ENCODE data around the gene ERVK3-1. TPM values are rescaled to one million over a fixed set of nuclear protein-coding genes. Genes with fewer than 3 reads are reported as not detected.

The ERVK3-1 gene
- total and polyA plus RNA-seq, 2 of the 13 experiments (the other 11 are each of a cell fraction or from before 2014, with no cell fraction given) = 28.5 to 38.7 TPM

- TF ChIP-seq, protein P1, sequence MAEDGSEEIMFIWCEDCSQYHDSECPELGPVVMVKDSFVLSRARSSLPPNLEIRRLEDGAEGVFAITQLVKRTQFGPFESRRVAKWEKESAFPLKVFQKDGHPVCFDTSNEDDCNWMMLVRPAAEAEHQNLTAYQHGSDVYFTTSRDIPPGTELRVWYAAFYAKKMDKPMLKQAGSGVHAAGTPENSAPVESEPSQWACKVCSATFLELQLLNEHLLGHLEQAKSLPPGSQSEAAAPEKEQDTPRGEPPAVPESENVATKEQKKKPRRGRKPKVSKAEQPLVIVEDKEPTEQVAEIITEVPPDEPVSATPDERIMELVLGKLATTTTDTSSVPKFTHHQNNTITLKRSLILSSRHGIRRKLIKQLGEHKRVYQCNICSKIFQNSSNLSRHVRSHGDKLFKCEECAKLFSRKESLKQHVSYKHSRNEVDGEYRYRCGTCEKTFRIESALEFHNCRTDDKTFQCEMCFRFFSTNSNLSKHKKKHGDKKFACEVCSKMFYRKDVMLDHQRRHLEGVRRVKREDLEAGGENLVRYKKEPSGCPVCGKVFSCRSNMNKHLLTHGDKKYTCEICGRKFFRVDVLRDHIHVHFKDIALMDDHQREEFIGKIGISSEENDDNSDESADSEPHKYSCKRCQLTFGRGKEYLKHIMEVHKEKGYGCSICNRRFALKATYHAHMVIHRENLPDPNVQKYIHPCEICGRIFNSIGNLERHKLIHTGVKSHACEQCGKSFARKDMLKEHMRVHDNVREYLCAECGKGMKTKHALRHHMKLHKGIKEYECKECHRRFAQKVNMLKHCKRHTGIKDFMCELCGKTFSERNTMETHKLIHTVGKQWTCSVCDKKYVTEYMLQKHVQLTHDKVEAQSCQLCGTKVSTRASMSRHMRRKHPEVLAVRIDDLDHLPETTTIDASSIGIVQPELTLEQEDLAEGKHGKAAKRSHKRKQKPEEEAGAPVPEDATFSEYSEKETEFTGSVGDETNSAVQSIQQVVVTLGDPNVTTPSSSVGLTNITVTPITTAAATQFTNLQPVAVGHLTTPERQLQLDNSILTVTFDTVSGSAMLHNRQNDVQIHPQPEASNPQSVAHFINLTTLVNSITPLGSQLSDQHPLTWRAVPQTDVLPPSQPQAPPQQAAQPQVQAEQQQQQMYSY (CRISPR knock-in tag; IDR thresholded peaks at IDR 0.05) = no peak
- TF ChIP-seq FOXO1 (CRISPR knock-in tag; IDR thresholded peaks at IDR 0.05) = peak; percentile 23; the same call in 1 of the 2 replicates
- TF ChIP-seq, protein P2, sequence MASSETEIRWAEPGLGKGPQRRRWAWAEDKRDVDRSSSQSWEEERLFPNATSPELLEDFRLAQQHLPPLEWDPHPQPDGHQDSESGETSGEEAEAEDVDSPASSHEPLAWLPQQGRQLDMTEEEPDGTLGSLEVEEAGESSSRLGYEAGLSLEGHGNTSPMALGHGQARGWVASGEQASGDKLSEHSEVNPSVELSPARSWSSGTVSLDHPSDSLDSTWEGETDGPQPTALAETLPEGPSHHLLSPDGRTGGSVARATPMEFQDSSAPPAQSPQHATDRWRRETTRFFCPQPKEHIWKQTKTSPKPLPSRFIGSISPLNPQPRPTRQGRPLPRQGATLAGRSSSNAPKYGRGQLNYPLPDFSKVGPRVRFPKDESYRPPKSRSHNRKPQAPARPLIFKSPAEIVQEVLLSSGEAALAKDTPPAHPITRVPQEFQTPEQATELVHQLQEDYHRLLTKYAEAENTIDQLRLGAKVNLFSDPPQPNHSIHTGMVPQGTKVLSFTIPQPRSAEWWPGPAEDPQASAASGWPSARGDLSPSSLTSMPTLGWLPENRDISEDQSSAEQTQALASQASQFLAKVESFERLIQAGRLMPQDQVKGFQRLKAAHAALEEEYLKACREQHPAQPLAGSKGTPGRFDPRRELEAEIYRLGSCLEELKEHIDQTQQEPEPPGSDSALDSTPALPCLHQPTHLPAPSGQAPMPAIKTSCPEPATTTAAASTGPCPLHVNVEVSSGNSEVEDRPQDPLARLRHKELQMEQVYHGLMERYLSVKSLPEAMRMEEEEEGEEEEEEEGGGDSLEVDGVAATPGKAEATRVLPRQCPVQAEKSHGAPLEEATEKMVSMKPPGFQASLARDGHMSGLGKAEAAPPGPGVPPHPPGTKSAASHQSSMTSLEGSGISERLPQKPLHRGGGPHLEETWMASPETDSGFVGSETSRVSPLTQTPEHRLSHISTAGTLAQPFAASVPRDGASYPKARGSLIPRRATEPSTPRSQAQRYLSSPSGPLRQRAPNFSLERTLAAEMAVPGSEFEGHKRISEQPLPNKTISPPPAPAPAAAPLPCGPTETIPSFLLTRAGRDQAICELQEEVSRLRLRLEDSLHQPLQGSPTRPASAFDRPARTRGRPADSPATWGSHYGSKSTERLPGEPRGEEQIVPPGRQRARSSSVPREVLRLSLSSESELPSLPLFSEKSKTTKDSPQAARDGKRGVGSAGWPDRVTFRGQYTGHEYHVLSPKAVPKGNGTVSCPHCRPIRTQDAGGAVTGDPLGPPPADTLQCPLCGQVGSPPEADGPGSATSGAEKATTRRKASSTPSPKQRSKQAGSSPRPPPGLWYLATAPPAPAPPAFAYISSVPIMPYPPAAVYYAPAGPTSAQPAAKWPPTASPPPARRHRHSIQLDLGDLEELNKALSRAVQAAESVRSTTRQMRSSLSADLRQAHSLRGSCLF (CRISPR knock-in tag; IDR thresholded peaks at IDR 0.05; ENCODE audit: borderline replicate concordance) = no peak
- no peak for TF ChIP-seq TCF12 (IDR thresholded peaks at IDR 0.05)
- no peak for TF ChIP-seq TCF12 (CRISPR knock-in tag; IDR thresholded peaks at IDR 0.05)
- TF ChIP-seq PHF5A (CRISPR knock-in tag; IDR thresholded peaks at IDR 0.05; ENCODE audit: low read depth, unreplicated experiment) = no peak
- TF ChIP-seq UBTF (CRISPR knock-in tag; IDR thresholded peaks at IDR 0.05) = peak; percentile 99
- no peak for TF ChIP-seq NPAS2 (CRISPR knock-in tag; IDR thresholded peaks at IDR 0.05; ENCODE audit: borderline replicate concordance)
- TF ChIP-seq ZNF562 (CRISPR knock-in tag; IDR thresholded peaks at IDR 0.05; ENCODE audit: borderline replicate concordance) = 0 out of 2 replicates have a peak, but pooled peaks have one; percentile 50
- TF ChIP-seq MAFF (IDR thresholded peaks at IDR 0.05; ENCODE audit: low read depth, low read length) = no peak
- TF ChIP-seq ZNF614 (CRISPR knock-in tag; IDR thresholded peaks at IDR 0.05; ENCODE audit: borderline replicate concordance) = peak; percentile 76; the same call in 1 of the 2 replicates
- peak; percentile 88 for TF ChIP-seq CREB1 (IDR thresholded peaks at IDR 0.05)
- peak; percentile 97 for TF ChIP-seq CREB1 (CRISPR knock-in tag; IDR thresholded peaks at IDR 0.05)
Observed at GRCh38 chr19:58326914-58327726, 21.9 kb downstream of the ERVK3-1 start, which contains the start of gene ZSCAN22 (continued).
